Camera-type eye (tissue), 1 donor: Measurements from ENCODE around the gene LY6G5C. TPM values are rescaled to one million over a fixed set of nuclear protein-coding genes. Genes with fewer than 3 reads are reported as not detected.

Source experiments
- total RNA-seq: library from RNA; depleted of rRNA; stranded (reverse); fragments of >200 nt; gene quantifications from one replicate; pipeline ENCODE4 v1.2.3, GENCODE V29; 2014

The LY6G5C gene
- total RNA-seq, 1 donor from 2014 or later = 1.9 TPM

Other genes with a start within 250 kb of the LY6G5C start
- 2.8 TPM for gene MICB, start 182.9 kb downstream of the LY6G5C start, total RNA-seq
- not detected for gene MCCD1, start 152.1 kb downstream of the LY6G5C start, total RNA-seq
- 327 TPM for gene DDX39B, start 139.1 kb downstream of the LY6G5C start, total RNA-seq
- 19.2 TPM for gene ATP6V1G2, start 134.5 kb downstream of the LY6G5C start, total RNA-seq
- gene NFKBIL1, start 133.5 kb downstream of the LY6G5C start, total RNA-seq = 21.8 TPM
- gene LTA, start 108.8 kb downstream of the LY6G5C start, total RNA-seq = not detected
- gene TNF, start 105.5 kb downstream of the LY6G5C start, total RNA-seq = not detected
- 1.4 TPM for gene LTB, start 98.6 kb downstream of the LY6G5C start, total RNA-seq
- 11.2 TPM for gene LST1, start 94.8 kb downstream of the LY6G5C start, total RNA-seq
- not detected for gene NCR3, start 88.1 kb downstream of the LY6G5C start, total RNA-seq
- gene AIF1, start 65.8 kb downstream of the LY6G5C start, total RNA-seq = 10.5 TPM
- gene PRRC2A, start 60.4 kb downstream of the LY6G5C start, total RNA-seq = 88.1 TPM
- gene BAG6, start 28.4 kb downstream of the LY6G5C start, total RNA-seq = 226 TPM
- gene APOM, start 25.2 kb downstream of the LY6G5C start, total RNA-seq = 1.0 TPM
- 19.6 TPM for gene C6orf47, start 20.3 kb downstream of the LY6G5C start, total RNA-seq
- gene GPANK1, start 16.1 kb downstream of the LY6G5C start, total RNA-seq = 18.6 TPM
- 108 TPM for gene CSNK2B, start 15.0 kb downstream of the LY6G5C start, total RNA-seq
- 2.3 TPM for gene LY6G5B, start 11.1 kb downstream of the LY6G5C start, total RNA-seq
- gene ABHD16A, start 22.3 kb upstream of the LY6G5C start, total RNA-seq = 53.2 TPM
- not detected for gene LY6G6F, start 25.8 kb upstream of the LY6G5C start, total RNA-seq
- gene LY6G6D, start 34.3 kb upstream of the LY6G5C start, total RNA-seq = not detected
- gene LY6G6C, start 40.7 kb upstream of the LY6G5C start, total RNA-seq = not detected
- 0.55 TPM for gene MPIG6B, start 42.3 kb upstream of the LY6G5C start, total RNA-seq
- gene DDAH2, start 48.2 kb upstream of the LY6G5C start, total RNA-seq = 108 TPM
- gene CLIC1, start 55.5 kb upstream of the LY6G5C start, total RNA-seq = 89.1 TPM
- 16.5 TPM for gene MSH5, start 58.9 kb upstream of the LY6G5C start, total RNA-seq
- gene SAPCD1, start 81.6 kb upstream of the LY6G5C start, total RNA-seq = 3.8 TPM
- gene VWA7, start 96.3 kb upstream of the LY6G5C start, total RNA-seq = 0.88 TPM
- 43.6 TPM for gene VARS1, start 114.7 kb upstream of the LY6G5C start, total RNA-seq
- 21.4 TPM for gene LSM2, start 125.9 kb upstream of the LY6G5C start, total RNA-seq
- 4.8 TPM for gene HSPA1L, start 134.2 kb upstream of the LY6G5C start, total RNA-seq
- 744 TPM for gene HSPA1A, start 134.5 kb upstream of the LY6G5C start, total RNA-seq
- 869 TPM for gene HSPA1B, start 146.7 kb upstream of the LY6G5C start, total RNA-seq
- gene NEU1, start 181.8 kb upstream of the LY6G5C start, total RNA-seq = 32.8 TPM
- 3.0 TPM for gene SLC44A4, start 197.9 kb upstream of the LY6G5C start, total RNA-seq
- gene EHMT2, start 216.6 kb upstream of the LY6G5C start, total RNA-seq = 86.3 TPM
- 17.9 TPM for gene ZBTB12, start 221.0 kb upstream of the LY6G5C start, total RNA-seq
- 6.2 TPM for gene C2, start 246.7 kb upstream of the LY6G5C start, total RNA-seq